ENCODE data around the gene GRM1. TPM values are rescaled to one million over a fixed set of nuclear protein-coding genes. Genes with fewer than 3 reads are reported as not detected.

The GRM1 gene
- total and polyA plus RNA-seq, 5 experiments from 2014 or later = not detected

GRCh38 chr6:146335336-146335735, 306.5 kb downstream of the GRM1 start:
- H3K4me1 Mint-ChIP-seq = no peaks in the 10 kb centered on the region
- no peak overlapping the region for H3K4me3 Mint-ChIP-seq
- no peak overlapping the region for H3K27ac Mint-ChIP-seq
- ATAC-seq (no peak), DNase-seq (no peak)
- peaks cover 0 to 13% (median 0%) of the 10 kb centered on the region in 5 donors for H3K27me3 Mint-ChIP-seq
- POLR2A ChIA-PET = no interaction called here
- peaks cover 0 to 13% (median 0%) of the 10 kb centered on the region in 9 donors for H3K9me3 Mint-ChIP-seq
- no peaks in the 10 kb centered on the region for H3K36me3 Mint-ChIP-seq

- Mint-ChIP-seq H3K27me3 (peaks cover 0 to 13% (median 0%) of the 10 kb centered on the region in 5 donors), H3K4me3 (no peak overlapping the region), H3K36me3 (no peaks in the 10 kb centered on the region), H3K9me3 (peaks cover 0 to 13% (median 0%) of the 10 kb centered on the region in 9 donors), H3K4me1 (no peaks in the 10 kb centered on the region), H3K27ac (no peak overlapping the region)
- DNase-seq (no peak), ATAC-seq (no peak)
- POLR2A ChIA-PET = no interaction called here
These were observed 307.3 kb downstream of the GRM1 start for GRCh38 chr6:146336191-146336590.

GRCh38 chr6:146337376-146337775, 308.5 kb downstream of the GRM1 start:
- ATAC-seq = no peak
- H3K36me3 Mint-ChIP-seq = no peaks in the 10 kb centered on the region
- POLR2A ChIA-PET = no interaction called here
- H3K4me3 Mint-ChIP-seq = no peak overlapping the region
- peaks cover 0 to 13% (median 0%) of the 10 kb centered on the region in 5 donors for H3K27me3 Mint-ChIP-seq
- no peak for DNase-seq
- H3K27ac Mint-ChIP-seq = no peak overlapping the region
- H3K9me3 Mint-ChIP-seq = peaks cover 0 to 13% (median 0%) of the 10 kb centered on the region in 9 donors
- no peaks in the 10 kb centered on the region for H3K4me1 Mint-ChIP-seq

- Mint-ChIP-seq H3K9me3 (peaks cover 0 to 13% (median 0%) of the 10 kb centered on the region in 9 donors), H3K27me3 (peaks cover 0 to 8% (median 0%) of the 10 kb centered on the region in 5 donors), H3K4me3 (no peak overlapping the region), H3K27ac (no peak overlapping the region), H3K36me3 (no peaks in the 10 kb centered on the region), H3K4me1 (no peaks in the 10 kb centered on the region)
- DNase-seq (no peak), ATAC-seq (no peak)
- POLR2A ChIA-PET = no interaction called here
These were observed 310.9 kb downstream of the GRM1 start for GRCh38 chr6:146339716-146340115.

GRCh38 chr6:146341493-146342230, 312.8 kb downstream of the GRM1 start:
- Mint-ChIP-seq H3K36me3 (no peaks in the 10 kb centered on the region), H3K4me1 (no peaks in the 10 kb centered on the region), H3K27ac (no peak overlapping the region), H3K9me3 (peaks cover 0 to 6% (median 0%) of the 10 kb centered on the region in 9 donors), H3K27me3 (peaks cover 0 to 8% (median 0%) of the 10 kb centered on the region in 5 donors), H3K4me3 (no peak overlapping the region)
- ATAC-seq = no peak
- no peak for DNase-seq
- POLR2A ChIA-PET = no interaction called here

GRCh38 chr6:146345598-146345997, 316.7 kb downstream of the GRM1 start:
- ATAC-seq (no peak), DNase-seq (no peak)
- Mint-ChIP-seq H3K36me3 (no peaks in the 10 kb centered on the region), H3K27me3 (peaks cover 0 to 4% (median 0%) of the 10 kb centered on the region in 5 donors), H3K27ac (no peak overlapping the region), H3K4me3 (no peak overlapping the region), H3K9me3 (peaks cover 0 to 6% (median 0%) of the 10 kb centered on the region in 9 donors), H3K4me1 (no peaks in the 10 kb centered on the region)
- POLR2A ChIA-PET = no interaction called here

GRCh38 chr6:146347090-146347489, 318.2 kb downstream of the GRM1 start:
- DNase-seq = no peak
- no peak overlapping the region for H3K4me3 Mint-ChIP-seq
- peaks cover 0 to 3% (median 0%) of the 10 kb centered on the region in 9 donors for H3K9me3 Mint-ChIP-seq
- peaks cover 0 to 4% (median 0%) of the 10 kb centered on the region in 5 donors for H3K27me3 Mint-ChIP-seq
- H3K36me3 Mint-ChIP-seq = no peaks in the 10 kb centered on the region
- ATAC-seq = no peak
- H3K27ac Mint-ChIP-seq = no peak overlapping the region
- H3K4me1 Mint-ChIP-seq = no peaks in the 10 kb centered on the region
- POLR2A ChIA-PET = no interaction called here

GRCh38 chr6:146347690-146348089, 318.8 kb downstream of the GRM1 start:
- POLR2A ChIA-PET = no interaction called here
- H3K4me3 Mint-ChIP-seq = no peak overlapping the region
- DNase-seq (no peak), ATAC-seq (no peak)
- H3K27ac Mint-ChIP-seq = no peak overlapping the region
- peaks cover 0 to 4% (median 0%) of the 10 kb centered on the region in 5 donors for H3K27me3 Mint-ChIP-seq
- H3K4me1 Mint-ChIP-seq = no peaks in the 10 kb centered on the region
- peaks cover 0 to 3% (median 0%) of the 10 kb centered on the region in 9 donors for H3K9me3 Mint-ChIP-seq
- no peaks in the 10 kb centered on the region for H3K36me3 Mint-ChIP-seq

- Mint-ChIP-seq H3K36me3 (no peaks in the 10 kb centered on the region), H3K9me3 (peaks cover 0 to 2% (median 0%) of the 10 kb centered on the region in 9 donors), H3K27ac (no peak overlapping the region), H3K27me3 (peaks cover 0 to 3% (median 0%) of the 10 kb centered on the region in 5 donors), H3K4me1 (no peaks in the 10 kb centered on the region), H3K4me3 (no peak overlapping the region)
- DNase-seq = no peak
- no peak for ATAC-seq
- POLR2A ChIA-PET = no interaction called here
These were observed 322.2 kb downstream of the GRM1 start for GRCh38 chr6:146351018-146351417.

GRCh38 chr6:146352163-146352562, 323.3 kb downstream of the GRM1 start:
- Mint-ChIP-seq H3K4me1 (no peaks in the 10 kb centered on the region), H3K4me3 (no peak overlapping the region), H3K36me3 (no peaks in the 10 kb centered on the region), H3K9me3 (peaks cover 0 to 3% (median 0%) of the 10 kb centered on the region in 9 donors), H3K27ac (no peak overlapping the region), H3K27me3 (peaks cover 0 to 2% (median 0%) of the 10 kb centered on the region in 5 donors)
- ATAC-seq (no peak), DNase-seq (no peak)
- POLR2A ChIA-PET = no interaction called here

GRCh38 chr6:146354451-146354850, 325.6 kb downstream of the GRM1 start:
- DNase-seq (no peak), ATAC-seq (no peak)
- H3K27ac Mint-ChIP-seq = no peak overlapping the region
- no peaks in the 10 kb centered on the region for H3K36me3 Mint-ChIP-seq
- peaks cover 0 to 7% (median 0%) of the 10 kb centered on the region in 4 donors for H3K4me1 Mint-ChIP-seq
- H3K4me3 Mint-ChIP-seq = no peak overlapping the region
- H3K27me3 Mint-ChIP-seq = peaks cover 0 to under 1% (median 0%) of the 10 kb centered on the region in 5 donors
- POLR2A ChIA-PET = no interaction called here
- H3K9me3 Mint-ChIP-seq = peaks cover 0 to 5% (median 0%) of the 10 kb centered on the region in 9 donors

- DNase-seq (no peak), ATAC-seq (no peak)
- H3K4me1 Mint-ChIP-seq = peaks cover 0 to 7% (median 0%) of the 10 kb centered on the region in 4 donors
- H3K27me3 Mint-ChIP-seq = peaks cover 0 to 2% (median 0%) of the 10 kb centered on the region in 5 donors
- H3K9me3 Mint-ChIP-seq = peaks cover 0 to 5% (median 0%) of the 10 kb centered on the region in 9 donors
- H3K36me3 Mint-ChIP-seq = no peaks in the 10 kb centered on the region
- POLR2A ChIA-PET = no interaction called here
- H3K4me3 Mint-ChIP-seq = no peak overlapping the region
- no peak overlapping the region for H3K27ac Mint-ChIP-seq
These were observed 326.7 kb downstream of the GRM1 start for GRCh38 chr6:146355521-146356100.

- H3K36me3 Mint-ChIP-seq = no peaks in the 10 kb centered on the region
- H3K9me3 Mint-ChIP-seq = peaks cover 0 to 5% (median 0%) of the 10 kb centered on the region in 9 donors
- peaks cover 0 to 6% (median 2%) of the 10 kb centered on the region in 5 donors for H3K27me3 Mint-ChIP-seq
- DNase-seq (no peak), ATAC-seq (no peak)
- POLR2A ChIA-PET = no interaction called here
- H3K4me3 Mint-ChIP-seq = no peak overlapping the region
- H3K27ac Mint-ChIP-seq = no peak overlapping the region
- peaks cover 0 to 7% (median 0%) of the 10 kb centered on the region in 4 donors for H3K4me1 Mint-ChIP-seq
These were observed 328.9 kb downstream of the GRM1 start for GRCh38 chr6:146357578-146358430.
